HAP-1 (cell line): Measurements from ENCODE around the gene SLC22A4.

Source experiments
- DNase-seq, 2 experiments: peaks; one replicate each; pipeline ENCODE4 v3.0.0-alpha.2; 2016 to 2020; ENCODE audit warnings: low spot score in 2 of 2
- H3K27me3 ChIP-seq: fragments of 250-450 bp; sonication (Bioruptor Pico); 2 replicates; pipeline ENCODE4 v1.5.1; 2020; ENCODE audit warnings: low read depth, mild to moderate bottlenecking, moderate library complexity
- H3K36me3 ChIP-seq: fragments of 250-450 bp; sonication (Bioruptor Pico); replicated peaks from 2 replicates; pipeline ENCODE4 v1.5.1; 2020; ENCODE audit warnings: mild to moderate bottlenecking
- H3K4me1 ChIP-seq: fragments of 250-450 bp; sonication (Bioruptor Pico); 2 replicates; pipeline ENCODE4 v1.5.1; 2020; ENCODE audit warnings: mild to moderate bottlenecking
- H3K4me3 ChIP-seq: fragments of 250-450 bp; sonication (Bioruptor Pico); 2 replicates; pipeline ENCODE4 v1.5.1; 2020; ENCODE audit warnings: mild to moderate bottlenecking, moderate library complexity
- H3K9me3 ChIP-seq: fragments of 250-450 bp; sonication (Bioruptor Pico); 2 replicates; pipeline ENCODE4 v1.5.1; 2020; ENCODE audit warnings: mild to moderate bottlenecking, moderate library complexity
- in situ Hi-C: fragments of 300-500 bp; cut with MboI; formaldehyde crosslinking; loops from 3 replicates; pipeline ENCODE4 v1.14.3; 2020; ENCODE audit warnings: low sequenced_read_pairs, inconsistent platforms, mixed read lengths

Gene SLC22A4

GRCh38 chr5:132310141-132310834 lies 16.1 kb downstream of the SLC22A4 start:
- no peaks in the 10 kb centered on the region for H3K27me3 ChIP-seq

GRCh38 chr5:132313366-132313765 lies 19.2 kb downstream of the SLC22A4 start:
- Histone ChIP-seq H3K9me3 (no peaks in the 10 kb centered on the region), H3K4me3 (no peak overlapping the region), H3K27me3 (no peaks in the 10 kb centered on the region), H3K36me3 (no peaks in the 10 kb centered on the region), H3K4me1 (peaks cover 3% of the 10 kb centered on the region; the same call in 1 of the 2 replicates)
- DNase-seq: no peak
- in situ Hi-C loops: no loop called here

More at GRCh38 chr5:132310141-132310834, 16.1 kb downstream of the SLC22A4 start:
- peak in 1 of 2 experiments; percentile 29 for DNase-seq
- in situ Hi-C loops: no loop called here
- H3K4me3 ChIP-seq: no peak overlapping the region
- H3K36me3 ChIP-seq: no peaks in the 10 kb centered on the region
- H3K9me3 ChIP-seq: peaks cover 2% of the 10 kb centered on the region
- peaks cover 3% of the 10 kb centered on the region; the same call in 1 of the 2 replicates for H3K4me1 ChIP-seq

- no peaks in the 10 kb centered on the region for H3K27me3 ChIP-seq
- peaks cover 3% of the 10 kb centered on the region; the same call in 1 of the 2 replicates for H3K4me1 ChIP-seq
- DNase-seq: no peak
- in situ Hi-C loops: no loop called here
- H3K9me3 ChIP-seq: no peaks in the 10 kb centered on the region
- H3K36me3 ChIP-seq: no peaks in the 10 kb centered on the region
- no peak overlapping the region for H3K4me3 ChIP-seq
Observed at GRCh38 chr5:132313961-132314432, 19.8 kb downstream of the SLC22A4 start.

- Histone ChIP-seq H3K4me1 (no peaks in the 10 kb centered on the region), H3K9me3 (no peaks in the 10 kb centered on the region), H3K27me3 (no peaks in the 10 kb centered on the region), H3K4me3 (no peak overlapping the region), H3K36me3 (no peaks in the 10 kb centered on the region)
- in situ Hi-C loops: no loop called here
- no peak for DNase-seq
Observed at GRCh38 chr5:132315529-132316067, 21.4 kb downstream of the SLC22A4 start.

GRCh38 chr5:132319975-132320374 lies 25.8 kb downstream of the SLC22A4 start:
- H3K36me3 ChIP-seq: no peaks in the 10 kb centered on the region
- no peaks in the 10 kb centered on the region for H3K4me1 ChIP-seq
- no peaks in the 10 kb centered on the region for H3K27me3 ChIP-seq
- no peak for DNase-seq
- in situ Hi-C loops: no loop called here
- H3K4me3 ChIP-seq: no peak overlapping the region
- no peaks in the 10 kb centered on the region for H3K9me3 ChIP-seq

- in situ Hi-C loops: no loop called here
- no peaks in the 10 kb centered on the region for H3K4me1 ChIP-seq
Observed at GRCh38 chr5:132321109-132321721, 27.0 kb downstream of the SLC22A4 start.

GRCh38 chr5:132322266-132322665 lies 28.1 kb downstream of the SLC22A4 start:
- no peaks in the 10 kb centered on the region for H3K36me3 ChIP-seq
- in situ Hi-C loops: no loop called here
- no peak for DNase-seq
- H3K27me3 ChIP-seq: no peaks in the 10 kb centered on the region
- no peak overlapping the region for H3K4me3 ChIP-seq
- no peaks in the 10 kb centered on the region for H3K4me1 ChIP-seq
- no peaks in the 10 kb centered on the region for H3K9me3 ChIP-seq

More at GRCh38 chr5:132321109-132321721, 27.0 kb downstream of the SLC22A4 start:
- Histone ChIP-seq H3K4me3 (no peak overlapping the region), H3K36me3 (no peaks in the 10 kb centered on the region), H3K9me3 (no peaks in the 10 kb centered on the region), H3K27me3 (no peaks in the 10 kb centered on the region)
- DNase-seq: no peak

- no peaks in the 10 kb centered on the region for H3K36me3 ChIP-seq
- in situ Hi-C loops: no loop called here
- DNase-seq: no peak
- H3K9me3 ChIP-seq: no peaks in the 10 kb centered on the region
- no peak overlapping the region for H3K4me3 ChIP-seq
- no peaks in the 10 kb centered on the region for H3K4me1 ChIP-seq
- H3K27me3 ChIP-seq: no peaks in the 10 kb centered on the region
Observed at GRCh38 chr5:132323202-132323601, 29.0 kb downstream of the SLC22A4 start.

- DNase-seq: no peak
- in situ Hi-C loops: no loop called here
- H3K4me3 ChIP-seq: no peak overlapping the region
- no peaks in the 10 kb centered on the region for H3K36me3 ChIP-seq
- H3K9me3 ChIP-seq: no peaks in the 10 kb centered on the region
- no peaks in the 10 kb centered on the region for H3K4me1 ChIP-seq
- H3K27me3 ChIP-seq: no peaks in the 10 kb centered on the region
Observed at GRCh38 chr5:132325691-132326090, 31.5 kb downstream of the SLC22A4 start.

GRCh38 chr5:132327252-132327955 lies 33.2 kb downstream of the SLC22A4 start:
- Histone ChIP-seq H3K36me3 (no peaks in the 10 kb centered on the region), H3K4me1 (no peaks in the 10 kb centered on the region), H3K27me3 (no peaks in the 10 kb centered on the region), H3K4me3 (no peak overlapping the region), H3K9me3 (no peaks in the 10 kb centered on the region)
- no peak for DNase-seq
- in situ Hi-C loops: no loop called here

- H3K9me3 ChIP-seq: no peaks in the 10 kb centered on the region
- in situ Hi-C loops: no loop called here
- no peak for DNase-seq
- H3K36me3 ChIP-seq: no peaks in the 10 kb centered on the region
- no peaks in the 10 kb centered on the region for H3K27me3 ChIP-seq
- H3K4me3 ChIP-seq: no peak overlapping the region
- H3K4me1 ChIP-seq: no peaks in the 10 kb centered on the region; the same call in 1 of the 2 replicates
Observed at GRCh38 chr5:132334812-132335211, 40.6 kb downstream of the SLC22A4 start.

- in situ Hi-C loops: no loop called here
- Histone ChIP-seq H3K27me3 (no peaks in the 10 kb centered on the region), H3K36me3 (no peaks in the 10 kb centered on the region), H3K4me1 (no peaks in the 10 kb centered on the region; the same call in 1 of the 2 replicates), H3K4me3 (no peak overlapping the region), H3K9me3 (no peaks in the 10 kb centered on the region)
- DNase-seq: no peak
Observed at GRCh38 chr5:132335402-132335801, 41.2 kb downstream of the SLC22A4 start.

- no peak for DNase-seq
- Histone ChIP-seq H3K9me3 (no peaks in the 10 kb centered on the region), H3K4me1 (peaks cover 9% of the 10 kb centered on the region), H3K4me3 (no peak overlapping the region), H3K36me3 (no peaks in the 10 kb centered on the region), H3K27me3 (no peaks in the 10 kb centered on the region)
- in situ Hi-C loops: no loop called here
Observed at GRCh38 chr5:132339502-132339901, 45.3 kb downstream of the SLC22A4 start.
